Adrenal gland (tissue), 12 donors: ENCODE results near the gene SYTL3. TPM values are rescaled to one million over a fixed set of nuclear protein-coding genes. Genes with fewer than 3 reads are reported as not detected.

Source experiments
- DNase-seq, 7 donors: peaks; one replicate each; pipeline ENCODE4 v3.0.0-alpha.2; 2019 to 2020
- H3K27ac ChIP-seq, 5 donors: fragments of 200-600 bp; sonication (generic) in 4 of 5; 1 replicate in 3 of 5; 2 replicates in 2 of 5; pipeline versions ENCODE4 v1.5.1 to v1.8.0; 2016 to 2020; ENCODE audit warnings: mild to moderate bottlenecking in 1 of 5
- H3K27me3 ChIP-seq: fragments of 200-600 bp; 2 replicates; pipeline ENCODE4 v1.8.0; 2021
- H3K36me3 ChIP-seq, 2 donors: fragments of 200-600 bp; replicated peaks in 1 of 2; 1 replicate in 1 of 2; 2 replicates in 1 of 2; pipeline versions ENCODE4 v1.5.1 to v1.8.0; 2018 to 2022
- H3K4me1 ChIP-seq, 2 donors: fragments of 200-600 bp; replicated peaks in 1 of 2; 1 replicate in 1 of 2; 2 replicates in 1 of 2; pipeline versions ENCODE4 v1.5.1 to v1.8.0; 2018 to 2021
- H3K4me3 ChIP-seq, 4 donors: fragments of 200-600 bp; sonication (generic) in 3 of 4; one replicate each; pipeline ENCODE4 v1.5.1; 2016 to 2018
- H3K9me3 ChIP-seq, 3 donors: fragments of 200-600 bp; sonication (generic) in 1 of 3; replicated peaks in 1 of 3; 1 replicate in 2 of 3; 2 replicates in 1 of 3; pipeline versions ENCODE4 v1.5.1 to v1.8.0; 2016 to 2021
- CTCF ChIP-seq, 6 experiments: fragments of 450-650 bp in 4 of 6; fragments of 200-600 bp in 2 of 6; sonication (generic) in 1 of 6; IDR thresholded peaks; 1 replicate in 5 of 6; 2 replicates in 1 of 6; pipeline versions ENCODE4 v1.5.1 to v1.8.0; 2016 to 2021; ENCODE audit warnings: antibody characterized with exemption in 6 of 6, mild to moderate bottlenecking in 2 of 6, moderate library complexity in 1 of 6
- POLR2A ChIP-seq, 2 donors: fragments of 450-650 bp; IDR thresholded peaks; one replicate each; pipeline ENCODE4 v1.6.1; 2017; ENCODE audit warnings: antibody characterized with exemption in 2 of 2, mild to moderate bottlenecking in 2 of 2, moderate library complexity in 1 of 2
- WGBS, 4 donors: extraction: QIAGEN DNeasy Blood & Tissue Kit in 2 of 4; methylation state at CpG; one replicate each; pipeline versions ENCODE4 v1.1.5 to v1.1.7; 2013 to 2017; 5-methylcytosine and 5-hydroxymethylcytosine counted together
- intact Hi-C, 2 donors: fragments of 100-400 bp; cut with DNase I; formaldehyde crosslinking; loops; one replicate each; pipeline versions ENCODE4 v1.14.1 to v1.15.0; 2022 to 2023
- polyA plus RNA-seq, 3 donors: library from polyadenylated mRNA; stranded (reverse); fragments of 200-250 nt in 2 of 3; fragments of 350-450 nt in 1 of 3; fragmentation: Illumina TruSeq in 1 of 3; extraction: RNeasy Lipid Tissue Mini Kit (QIAGEN cat#74804) in 1 of 3; gene quantifications; one replicate each; pipeline ENCODE4 v1.2.3, GENCODE V29; 2013 to 2014
- total RNA-seq, 9 donors: library from RNA; depleted of rRNA in 4 of 9; stranded (reverse); fragments of >200 nt in 4 of 9; fragments of 120-200 nt in 1 of 9; fragmentation: NEBNext Ultra II Directional in 1 of 9; extraction: Animal tissue kit (Norgen Biotek cat#: 25700) in 1 of 9; gene quantifications; one replicate each; pipeline versions ENCODE4 v1.1.0 to v1.2.4, GENCODE V29; 2013 to 2023
- donor health status: healthy with polysubstance abuse.
- donor health status: Bipolar disorder and iron deficiency.
- donor health status: DM: yes; HTN: yes; CAD: no.
- donor health status: DM: no; HTN: no; CAD: no.
- donor health status: DM: no; HTN: no; CAD: no.
- donor health status: DM: yes; HTN: yes; CAD: no.

SYTL3 gene
- total and polyA plus RNA-seq, 12 donors, result 0.94 to 3.9 (median 2.1) TPM

GRCh38 chr6:158793432-158793831 lies 143.6 kb downstream of the SYTL3 start:
- Histone ChIP-seq H3K27me3 (no peaks in the 10 kb centered on the region), H3K4me3 (no peak overlapping the region), H3K36me3 (peaks cover 0 to 10% of the 10 kb centered on the region in 2 donors), H3K4me1 (peaks cover 14 to 18% of the 10 kb centered on the region in 2 donors), H3K27ac (no peak overlapping the region), H3K9me3 (no peaks in the 10 kb centered on the region)
- DNase-seq, result no peak
- intact Hi-C loops, result no loop called here
- no peak for TF ChIP-seq POLR2A (IDR thresholded peaks at IDR 0.05)
- TF ChIP-seq CTCF (IDR thresholded peaks at IDR 0.05), result peak in 5 of 6 experiments; percentile 8 to 45 (median 41)
- 13 to 43% (median 34%) methylated on average over 1 of the region's 1 CpG for WGBS, 4 donors

GRCh38 chr6:158795516-158795915 lies 145.7 kb downstream of the SYTL3 start:
- Histone ChIP-seq H3K4me1 (peaks cover 35 to 39% of the 10 kb centered on the region in 2 donors), H3K27me3 (no peaks in the 10 kb centered on the region), H3K9me3 (no peaks in the 10 kb centered on the region), H3K27ac (peak overlapping the region in 1 of 5 donors; percentile 12), H3K36me3 (no peaks in the 10 kb centered on the region), H3K4me3 (no peak overlapping the region)
- TF ChIP-seq CTCF (IDR thresholded peaks at IDR 0.05), result no peak
- no peak for TF ChIP-seq POLR2A (IDR thresholded peaks at IDR 0.05)
- DNase-seq, result no peak
- intact Hi-C loops, result no loop called here
- WGBS, 4 donors, result 90 to 97% (median 92%) methylated on average over 3 to 5 of the region's 5 CpGs

GRCh38 chr6:158796353-158796752 lies 146.5 kb downstream of the SYTL3 start:
- no peaks in the 10 kb centered on the region for H3K9me3 ChIP-seq
- TF ChIP-seq CTCF (IDR thresholded peaks at IDR 0.05) (no peak), POLR2A (IDR thresholded peaks at IDR 0.05) (no peak)
- no peak overlapping the region for H3K4me3 ChIP-seq
- H3K4me1 ChIP-seq, result peaks cover 42 to 47% of the 10 kb centered on the region in 2 donors
- DNase-seq, result no peak
- H3K27ac ChIP-seq, result peak overlapping the region in 3 of 5 donors; percentile 12 to 92 (median 81)
- intact Hi-C loops, result no loop called here
- WGBS, 4 donors, result 94 to 97% (median 95%) methylated on average over 3 of the region's 3 CpGs
- no peaks in the 10 kb centered on the region for H3K27me3 ChIP-seq
- no peaks in the 10 kb centered on the region for H3K36me3 ChIP-seq

GRCh38 chr6:158797331-158798310 lies 147.8 kb downstream of the SYTL3 start:
- no peaks in the 10 kb centered on the region for H3K9me3 ChIP-seq
- H3K4me3 ChIP-seq, result no peak overlapping the region
- TF ChIP-seq CTCF (IDR thresholded peaks at IDR 0.05) (no peak), POLR2A (IDR thresholded peaks at IDR 0.05) (peak in 1 of 2 donors; percentile 32)
- H3K27me3 ChIP-seq, result no peaks in the 10 kb centered on the region
- intact Hi-C loops, result no loop called here
- peaks cover 54 to 59% of the 10 kb centered on the region in 2 donors for H3K4me1 ChIP-seq
- 25 to 45% (median 38%) methylated on average over 3 of the region's 3 CpGs for WGBS, 4 donors
- H3K36me3 ChIP-seq, result no peaks in the 10 kb centered on the region
- H3K27ac ChIP-seq, result peak overlapping the region; percentile 61 to 92 (median 81)
- peak in 4 of 7 donors; percentile 55 to 72 (median 60) for DNase-seq
